ENCODE results near the gene SLU7.

SLU7 gene

DNA sequence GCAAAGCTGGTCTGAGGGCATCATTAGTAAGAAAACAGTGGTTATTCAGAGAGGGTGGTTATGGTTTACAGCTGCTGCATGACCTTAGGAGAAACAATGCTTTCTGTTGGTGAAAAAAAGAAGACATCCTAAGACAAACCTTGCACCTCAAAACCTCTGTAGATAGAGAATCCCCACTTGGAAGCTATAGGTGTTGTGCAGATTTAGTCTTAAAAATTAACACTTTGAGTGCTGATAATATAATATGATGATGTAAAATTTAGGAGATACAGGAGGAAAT lies 1.4 kb upstream of the SLU7 start:
- no peak for DNase-seq (ENCODE audit: low read depth in 2 of 2, low spot score in 1 of 2)

DNA sequence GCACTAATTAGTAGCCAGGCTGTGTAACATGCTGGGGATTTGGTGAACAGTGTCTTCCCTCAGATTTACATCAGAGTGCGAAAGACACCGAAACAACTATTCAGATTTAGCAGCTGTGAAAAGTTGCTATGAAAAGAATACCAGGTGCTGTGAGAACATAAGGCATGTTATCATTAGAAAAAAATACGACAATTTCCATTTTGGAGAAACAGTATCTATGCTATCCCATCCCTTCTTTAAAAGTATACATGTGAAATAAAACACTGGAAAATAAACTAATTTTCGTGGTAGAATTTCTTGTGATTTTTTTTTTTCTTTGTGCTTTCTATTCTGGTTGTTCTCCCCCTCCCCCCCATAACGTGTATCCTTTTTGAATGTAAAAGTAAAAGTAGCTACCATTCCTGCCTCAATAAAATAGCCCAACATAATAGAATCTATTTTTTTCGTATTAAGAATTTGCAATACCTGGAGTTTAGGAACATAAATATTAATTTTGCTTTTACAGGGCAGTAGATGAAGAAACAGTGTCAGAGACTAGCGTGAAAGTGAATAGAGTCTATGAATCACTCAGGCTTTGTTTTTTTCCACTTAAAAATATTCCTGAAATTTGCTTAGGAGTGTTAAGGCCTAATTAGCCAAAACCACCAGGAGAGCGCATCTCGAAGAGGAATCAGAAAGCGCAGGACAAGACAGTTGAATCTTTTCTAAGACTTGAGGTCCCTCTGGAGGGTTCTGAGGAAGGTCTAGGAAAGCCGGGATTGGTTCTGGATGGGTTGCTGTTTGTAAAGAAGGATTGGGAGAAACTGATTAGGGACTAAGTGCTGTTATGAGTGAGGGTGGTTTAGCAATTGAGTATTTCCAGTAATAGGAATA lies 813 bp upstream of the SLU7 start:
- no peak for DNase-seq (ENCODE audit: low read depth in 2 of 2, low spot score in 1 of 2)

DNA sequence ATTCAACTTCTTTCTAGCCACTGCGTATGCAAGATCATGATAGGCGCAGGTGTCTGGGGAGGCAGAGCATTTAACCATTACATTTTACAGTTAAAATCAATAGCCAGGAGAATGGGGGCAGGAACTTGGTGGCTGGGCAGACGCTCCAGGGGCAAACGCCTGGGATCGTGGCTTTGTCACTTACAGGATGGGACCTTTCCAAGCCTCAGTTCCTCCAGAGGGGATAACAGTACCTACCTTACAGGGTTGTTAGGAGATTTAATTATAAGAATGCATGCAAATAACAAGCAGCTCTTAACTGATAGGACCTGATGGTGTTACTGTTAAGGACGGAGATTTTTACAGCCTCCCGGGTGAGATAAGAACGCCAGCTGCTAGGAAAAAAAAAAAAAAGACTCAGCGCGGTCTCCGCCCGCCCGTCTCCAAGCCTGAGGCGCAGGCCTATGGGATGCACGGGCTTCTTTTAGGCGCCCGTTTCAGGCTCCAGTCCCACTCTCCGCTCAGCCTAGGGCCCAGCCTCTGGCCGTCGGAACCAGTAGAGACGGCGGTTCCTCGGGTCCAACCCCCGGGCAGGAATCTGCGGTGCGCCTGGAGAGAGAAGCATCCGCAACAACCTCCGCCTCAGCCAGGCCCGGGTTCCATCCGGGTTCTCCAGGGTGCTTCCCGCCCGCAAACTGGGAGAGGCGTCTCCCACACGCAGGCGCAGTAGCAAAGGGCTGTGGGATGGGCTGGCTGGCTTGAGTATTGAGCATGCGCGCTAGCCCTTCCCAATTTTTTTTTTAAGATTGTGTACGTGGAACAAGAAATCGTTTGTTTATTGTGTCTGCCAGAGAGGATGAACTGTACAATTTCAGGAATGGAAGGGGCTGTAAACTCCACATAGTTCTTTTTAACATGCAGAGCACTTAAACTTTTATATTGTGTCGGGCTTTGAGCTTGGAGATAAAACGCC lies 19.2 kb downstream of the SLU7 start, which contains the start of gene FAM200C:
TSS of gene FAM200C (minus strand) at position 653 of the 952 bp plus-strand sequence. CDS start 4,564 bp downstream, outside the sequence.
- peak; percentile 30 to 38 for DNase-seq (ENCODE audit: low read depth in 2 of 2, low spot score in 1 of 2)

DNA sequence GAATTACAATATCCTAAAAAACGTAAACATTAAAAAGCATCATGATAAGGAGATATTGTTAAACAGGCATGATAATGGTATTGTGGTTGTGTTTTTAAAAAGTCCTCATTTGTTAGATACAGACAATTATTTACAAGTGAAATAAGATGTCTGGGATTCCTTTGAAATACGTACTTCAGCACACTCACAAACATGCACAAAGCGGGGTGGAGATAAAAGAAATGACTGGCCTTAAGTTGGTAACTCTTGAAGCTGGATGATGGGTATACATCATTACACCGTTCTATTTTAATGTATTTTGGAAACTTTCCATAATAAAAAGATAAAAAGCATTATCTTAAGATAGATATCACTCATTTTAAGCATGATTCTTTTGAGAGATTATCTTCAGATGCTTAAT lies 20.1 kb downstream of the SLU7 start:
- DNase-seq (ENCODE audit: low read depth in 2 of 2, low spot score in 1 of 2), result no peak

DNA sequence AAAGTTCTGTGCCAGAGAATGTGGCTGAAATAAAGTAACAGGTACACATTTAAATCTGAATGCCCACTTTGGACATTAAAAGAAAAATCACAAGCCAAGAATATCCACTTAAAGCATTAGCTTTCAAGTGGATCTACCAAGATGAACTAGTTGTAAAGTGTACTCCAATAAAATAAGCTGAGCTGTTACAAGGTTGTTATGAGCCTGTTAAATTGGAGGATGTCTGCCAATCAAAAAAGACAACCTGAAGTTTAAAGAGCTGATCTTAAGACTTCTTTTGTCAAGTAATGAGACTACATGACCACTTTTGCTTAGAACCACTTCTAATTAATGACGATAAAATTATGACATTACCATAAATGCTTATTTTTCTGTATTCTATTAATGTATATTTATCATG lies 21.4 kb downstream of the SLU7 start:
- DNase-seq (ENCODE audit: low read depth in 2 of 2, low spot score in 1 of 2), result no peak

DNA sequence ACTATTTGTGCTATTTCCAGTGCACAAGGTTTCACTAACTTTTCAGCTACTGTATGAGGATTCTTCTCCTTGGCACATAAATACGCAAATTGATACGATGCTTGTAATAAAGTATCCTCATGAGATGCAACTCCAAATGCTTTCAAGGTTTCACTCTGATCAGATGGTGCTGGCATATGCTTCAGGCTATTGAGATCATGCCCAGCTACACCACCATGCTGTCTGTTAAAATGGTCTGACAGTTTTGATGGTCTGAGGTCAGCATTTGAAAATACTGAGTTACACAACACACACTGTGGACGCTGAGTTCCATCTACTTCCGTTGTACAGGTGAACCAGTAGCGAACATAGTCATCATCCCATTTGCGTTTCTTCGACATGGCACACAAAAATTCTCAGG lies 23.8 kb downstream of the SLU7 start:
- DNase-seq (ENCODE audit: low read depth in 2 of 2, low spot score in 1 of 2), result no peak

DNA sequence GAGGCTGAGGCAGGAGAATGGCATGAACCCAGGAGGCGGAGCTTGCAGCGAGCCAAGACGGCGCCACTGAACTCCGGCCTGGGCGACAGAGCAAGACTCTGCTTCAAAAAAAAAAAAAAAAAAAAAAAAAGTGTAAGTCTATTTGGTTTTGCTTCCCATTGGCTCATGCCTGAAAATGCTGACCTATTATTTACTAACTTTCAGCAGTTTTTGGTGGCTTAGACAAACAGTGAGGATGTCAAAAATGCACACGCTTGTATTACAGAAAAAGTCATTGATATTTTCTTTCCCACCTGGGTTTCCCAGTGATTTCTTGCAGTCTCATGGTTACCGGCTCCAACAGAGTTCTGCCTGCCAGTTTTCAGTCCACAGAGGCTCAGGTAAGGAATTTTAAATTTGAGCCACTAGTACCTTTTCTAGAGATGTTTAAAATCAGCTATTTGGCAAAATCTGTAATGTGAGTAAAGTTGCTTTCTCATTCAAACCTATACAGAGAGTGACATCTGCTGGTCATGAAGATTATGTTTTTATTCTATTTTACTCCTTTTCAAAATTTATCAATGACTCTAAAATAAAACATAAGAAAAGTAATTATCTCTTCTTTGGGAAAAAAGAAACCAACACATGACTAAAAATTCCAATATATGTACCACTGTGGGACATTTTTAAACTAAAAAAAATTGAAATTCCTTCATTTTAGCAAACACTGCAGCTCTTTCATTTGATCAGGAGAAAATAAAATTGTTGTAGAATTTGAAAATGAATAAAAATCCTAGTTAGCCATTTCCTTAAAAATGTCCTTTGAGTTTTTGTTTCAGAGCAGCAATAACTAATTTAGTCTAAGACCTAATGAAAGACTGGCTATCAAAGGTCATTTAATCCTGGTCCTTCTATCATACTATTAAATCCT lies 27.8 kb downstream of the SLU7 start:
- no peak for DNase-seq (ENCODE audit: low read depth in 2 of 2, low spot score in 1 of 2)

DNA sequence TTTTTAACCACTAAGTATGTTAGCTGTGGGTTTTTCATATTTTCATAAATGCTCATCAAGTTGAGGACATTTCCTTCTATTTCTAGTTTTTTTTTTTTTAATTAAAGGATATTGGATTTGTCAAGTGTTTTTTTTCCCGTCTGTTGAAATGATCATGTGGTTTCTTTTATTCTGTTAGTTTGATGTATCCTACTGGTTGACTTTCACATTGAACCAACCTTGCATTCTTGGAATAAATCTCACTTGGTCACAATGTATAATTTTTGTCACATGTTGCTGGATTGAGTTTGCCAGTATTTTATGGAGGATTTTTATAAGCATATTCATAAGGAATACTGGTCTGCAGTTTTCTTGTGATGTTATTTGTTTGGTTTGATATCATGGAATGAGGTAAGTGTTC lies 31.4 kb downstream of the SLU7 start:
- DNase-seq (ENCODE audit: low read depth in 2 of 2, low spot score in 1 of 2), result no peak

DNA sequence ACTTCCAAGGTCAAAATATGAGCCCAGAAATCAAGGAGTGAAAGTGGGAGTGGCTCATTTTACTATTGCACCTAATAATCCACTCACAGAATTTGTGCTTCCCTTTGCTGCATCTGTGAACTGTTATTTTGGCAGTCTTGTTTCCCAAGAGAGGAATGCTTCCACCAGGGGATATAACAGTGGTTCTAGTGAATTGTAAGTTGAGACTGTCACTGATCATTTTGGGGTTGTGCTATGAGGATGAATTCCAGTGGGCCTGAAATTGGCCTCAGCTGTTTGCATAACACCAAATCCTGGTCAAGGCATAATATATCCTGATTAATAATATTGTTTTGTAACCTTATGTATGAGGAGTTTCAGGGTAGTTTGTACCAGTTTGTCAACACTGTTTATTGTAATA lies 33.4 kb downstream of the SLU7 start:
- no peak for DNase-seq (ENCODE audit: low read depth in 2 of 2, low spot score in 1 of 2)

DNA sequence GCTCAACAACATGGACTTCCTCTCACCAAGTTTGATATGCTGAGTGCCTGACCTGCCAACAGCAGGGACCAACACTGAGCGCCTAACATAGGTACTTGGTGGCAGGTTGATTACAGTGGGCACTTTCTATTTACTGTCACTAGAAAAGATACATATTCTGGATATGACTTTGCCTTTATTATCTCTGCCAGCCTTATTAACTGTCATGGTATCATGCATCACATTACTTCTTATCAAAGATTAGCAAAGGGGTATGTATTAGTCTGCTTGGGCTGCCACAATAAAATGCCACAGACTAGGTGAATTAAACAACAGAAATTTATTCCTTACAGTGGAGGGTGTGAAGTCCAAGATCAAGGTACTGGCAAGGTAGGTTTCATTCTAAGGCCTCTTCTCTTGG lies 34.2 kb downstream of the SLU7 start:
- no peak for DNase-seq (ENCODE audit: low read depth in 2 of 2, low spot score in 1 of 2)

DNA sequence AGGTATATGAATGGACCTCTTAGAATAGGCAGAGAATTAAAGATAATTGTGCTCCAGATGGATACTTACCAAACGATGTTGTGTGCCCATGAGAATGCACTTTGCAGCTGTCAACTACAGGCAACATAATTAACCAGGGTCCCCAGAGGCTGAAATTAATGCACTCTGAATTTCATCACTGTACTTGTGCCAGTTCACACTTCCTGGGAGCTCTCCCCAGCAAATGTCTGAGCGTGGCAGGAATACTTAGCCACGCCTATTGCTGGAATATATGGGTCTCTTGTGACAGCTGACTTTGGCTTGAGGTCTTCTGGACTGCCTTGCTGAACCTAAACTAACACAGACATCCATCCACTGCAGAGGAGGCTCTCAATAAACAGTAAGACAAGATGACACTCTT lies 36.5 kb downstream of the SLU7 start:
- no peak for DNase-seq (ENCODE audit: low read depth in 2 of 2, low spot score in 1 of 2)

DNA sequence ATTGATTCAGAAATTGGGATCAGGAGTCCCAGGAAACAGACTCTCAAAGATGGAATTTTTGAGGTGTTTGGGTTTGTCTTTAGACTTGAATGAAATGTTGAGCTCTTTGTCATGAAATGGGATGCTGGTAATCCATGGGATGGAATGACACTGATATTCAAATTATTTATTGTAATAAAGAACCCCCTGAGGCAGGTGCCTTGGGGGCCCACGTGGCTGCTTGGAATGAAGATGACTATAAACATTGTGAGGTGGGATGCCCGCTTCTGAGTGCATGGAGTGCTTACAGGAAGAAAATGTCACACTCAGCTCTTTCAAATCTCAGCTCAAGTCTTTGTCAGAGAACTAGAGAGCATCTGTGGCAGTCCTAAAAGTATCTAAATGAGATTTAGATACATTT lies 38.8 kb downstream of the SLU7 start:
- DNase-seq (ENCODE audit: low read depth in 2 of 2, low spot score in 1 of 2), result no peak

DNA sequence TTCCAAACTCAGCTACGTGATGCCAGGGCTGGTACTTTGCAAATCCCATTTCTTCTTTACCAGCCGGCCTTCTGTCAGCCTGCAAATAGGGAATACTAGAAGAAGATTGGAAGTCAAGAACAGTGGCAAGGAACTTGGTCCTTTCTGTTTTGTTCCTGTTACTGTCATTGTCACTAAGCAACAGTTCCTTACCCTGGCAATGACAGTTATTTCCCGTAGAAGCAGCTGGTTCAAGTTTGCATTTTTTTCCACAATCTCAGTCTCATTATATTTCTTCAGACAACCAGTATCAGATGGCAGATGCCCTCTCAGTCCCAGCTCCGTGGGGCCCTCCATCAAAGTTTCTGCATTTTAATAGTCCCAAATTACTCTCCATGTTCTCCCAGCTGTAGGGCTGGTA lies 39.4 kb downstream of the SLU7 start:
- no peak for DNase-seq (ENCODE audit: low read depth in 2 of 2, low spot score in 1 of 2)

DNA sequence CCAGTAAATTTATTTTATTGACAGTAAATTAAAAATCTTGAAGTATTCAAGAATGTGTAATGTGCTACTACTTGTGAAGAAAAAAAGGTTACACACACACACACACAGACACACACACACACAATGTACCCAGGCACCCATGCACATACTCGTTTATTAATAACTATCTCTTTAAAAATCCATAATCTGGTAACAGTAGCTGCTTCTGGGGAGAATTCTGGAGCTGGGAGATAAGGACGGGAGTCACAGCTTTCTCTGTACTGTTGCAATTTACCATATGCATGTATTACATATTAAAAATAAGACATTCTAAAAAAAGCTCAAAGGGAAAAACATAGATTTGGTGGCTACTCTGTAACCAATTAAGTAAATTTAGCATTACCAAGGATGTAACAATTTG lies 40.6 kb downstream of the SLU7 start:
- no peak for DNase-seq (ENCODE audit: low read depth in 2 of 2, low spot score in 1 of 2)

DNA sequence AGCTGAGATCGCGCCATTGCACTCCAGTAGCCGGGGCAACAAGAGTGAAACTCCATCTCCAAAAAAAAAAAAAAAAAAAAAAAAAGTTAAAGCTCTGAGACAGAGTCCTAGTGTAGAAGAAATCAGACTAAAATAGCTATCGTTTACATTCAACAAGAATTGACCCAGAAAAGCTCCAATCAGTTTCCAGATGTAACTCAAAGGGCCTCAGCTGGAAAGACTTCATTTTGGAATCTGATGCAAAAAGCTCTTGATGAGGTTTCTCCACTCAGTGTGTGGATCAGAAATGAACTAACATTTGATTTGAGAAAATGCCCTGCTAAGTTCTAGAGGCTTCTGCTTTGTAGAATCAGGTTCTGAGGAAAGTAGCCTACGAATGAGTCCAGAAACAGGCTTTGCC lies 41.2 kb downstream of the SLU7 start:
- no peak for DNase-seq (ENCODE audit: low read depth in 2 of 2, low spot score in 1 of 2)

DNA sequence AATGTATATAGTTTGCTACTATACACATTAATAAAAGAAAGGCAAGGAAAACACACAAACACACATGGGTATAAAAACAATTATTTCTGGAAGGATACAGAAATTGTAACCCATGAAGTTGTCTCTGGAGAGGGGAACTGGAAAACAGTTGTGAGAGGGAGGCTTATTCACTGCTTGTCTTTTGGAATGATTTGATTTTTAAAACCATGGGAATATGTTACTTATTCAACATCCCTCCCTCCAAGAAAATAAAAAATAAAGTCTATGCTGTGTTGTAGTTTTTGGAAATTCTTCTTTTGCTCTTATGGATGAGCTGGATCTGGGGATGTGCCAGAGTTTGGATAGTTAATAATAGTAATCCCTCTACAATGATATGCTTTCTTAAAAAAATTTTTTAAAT lies 42.5 kb downstream of the SLU7 start:
- no peak for DNase-seq (ENCODE audit: low read depth in 2 of 2, low spot score in 1 of 2)

DNA sequence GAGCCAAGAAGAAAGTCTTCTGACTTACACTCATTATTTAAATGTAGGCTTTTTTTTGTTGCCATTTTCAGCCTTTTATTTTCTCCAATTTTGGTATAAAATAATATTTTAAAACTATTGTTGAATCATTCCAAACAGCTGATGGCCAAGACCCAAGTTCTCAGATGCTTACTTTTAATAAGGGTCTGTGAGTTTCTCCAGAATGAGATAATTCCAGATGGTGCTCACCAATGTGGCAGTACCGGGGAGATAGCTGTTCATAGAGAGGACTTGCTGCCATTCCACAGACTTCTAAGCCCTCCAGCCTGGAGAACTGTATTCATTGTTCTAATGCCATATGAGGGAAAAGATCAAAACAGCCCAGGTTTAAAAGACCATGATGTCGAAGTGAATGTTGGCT lies 43.2 kb downstream of the SLU7 start:
- DNase-seq (ENCODE audit: low read depth in 2 of 2, low spot score in 1 of 2), result no peak

DNA sequence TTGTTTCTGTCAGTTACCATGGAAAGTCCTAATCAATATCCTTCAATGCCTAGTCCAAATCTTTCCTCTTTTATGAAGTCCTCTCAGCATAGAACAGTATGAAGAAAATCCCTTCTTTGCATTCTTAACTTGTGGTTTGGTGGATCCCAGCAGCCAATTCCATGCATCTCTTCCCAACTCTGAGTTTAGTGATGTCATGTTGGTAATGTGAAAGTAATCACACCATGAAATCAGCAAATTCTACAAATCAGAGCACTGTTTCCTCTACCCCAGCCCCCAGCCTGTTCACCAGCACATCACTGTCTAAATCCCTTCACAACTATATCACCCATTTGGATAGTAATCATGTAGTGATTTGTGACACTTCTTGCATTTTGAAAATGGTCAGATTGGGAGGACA lies 43.7 kb downstream of the SLU7 start:
- no peak for DNase-seq (ENCODE audit: low read depth in 2 of 2, low spot score in 1 of 2)

DNA sequence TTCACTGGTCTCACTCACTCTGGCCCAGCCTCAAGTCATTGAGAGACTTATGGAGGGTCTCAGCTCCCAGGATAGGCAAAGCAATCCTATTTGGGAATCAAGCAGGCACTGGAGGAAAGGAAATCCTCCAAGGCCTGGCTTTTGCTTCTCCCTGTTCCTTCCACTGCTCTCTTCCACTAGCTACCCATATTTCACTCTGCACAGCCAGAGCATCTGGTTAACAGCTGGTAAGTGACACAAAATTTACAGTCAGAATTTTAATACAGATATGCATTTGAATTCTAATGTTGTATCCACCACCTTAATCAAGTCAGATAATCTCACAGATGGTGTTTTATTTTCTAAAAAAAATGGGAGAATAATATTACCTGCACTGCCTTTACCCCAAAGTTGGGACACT lies 47.6 kb downstream of the SLU7 start:
- DNase-seq (ENCODE audit: low read depth in 2 of 2, low spot score in 1 of 2), result no peak

DNA sequence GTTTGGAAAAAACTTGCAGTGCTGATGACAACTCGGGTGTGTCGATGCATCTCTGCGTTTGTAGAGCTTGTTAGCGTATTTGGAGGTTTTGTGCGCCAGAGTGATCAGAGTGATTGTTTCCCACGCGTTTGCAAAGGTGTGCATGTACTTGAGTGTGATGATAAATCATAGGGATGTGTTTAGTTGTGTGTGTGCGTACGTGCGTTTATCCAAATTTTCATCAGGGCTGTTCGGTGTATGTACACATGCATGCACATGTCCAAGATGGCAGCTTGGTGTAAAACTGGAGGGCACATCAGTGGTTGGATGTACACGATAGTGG lies 48.2 kb downstream of the SLU7 start:
- no peak for DNase-seq (ENCODE audit: low read depth in 2 of 2, low spot score in 1 of 2)

DNA sequence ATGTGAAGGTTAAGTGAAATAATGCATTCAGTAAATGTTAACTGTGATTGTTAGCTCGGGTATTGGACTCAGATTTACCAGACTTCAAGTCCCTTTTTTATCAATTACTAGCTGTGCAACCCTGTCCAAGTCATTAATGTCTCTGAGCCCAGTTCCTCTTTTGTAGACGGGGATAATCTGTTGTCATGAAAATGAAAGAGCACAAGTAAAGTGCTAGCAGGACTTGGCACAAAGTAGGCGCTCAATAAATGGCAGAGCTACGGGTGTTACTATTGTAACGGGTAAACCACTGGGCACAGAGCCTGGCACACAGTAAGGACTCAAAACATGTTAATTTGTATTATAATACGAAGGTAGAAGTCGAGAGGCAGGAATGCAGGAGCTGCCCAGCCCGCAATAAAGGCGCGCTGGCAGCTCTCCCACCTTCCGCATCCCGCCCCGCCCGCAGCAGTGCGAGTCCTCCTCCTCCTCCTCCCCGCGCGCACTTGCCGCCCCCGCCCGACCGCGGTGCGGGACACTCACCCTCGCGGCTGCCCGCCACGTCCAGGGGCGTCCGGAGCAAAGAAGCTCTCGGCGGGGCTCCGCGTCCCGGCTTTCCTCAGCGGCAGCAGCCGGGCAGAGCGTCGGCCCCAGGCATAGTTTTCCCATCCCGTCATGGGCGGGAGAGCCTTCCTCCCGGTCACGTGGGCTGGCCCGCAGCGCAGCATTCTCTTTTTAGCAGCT lies 48.7 kb downstream of the SLU7 start, which contains the start of gene C1QTNF2:
TSS of gene C1QTNF2 (minus strand) at position 637 of the 723 bp plus-strand sequence. CDS start 15,615 bp downstream, outside the sequence.
- DNase-seq (ENCODE audit: low read depth in 2 of 2, low spot score in 1 of 2), result no peak
